RWPE2 (cell line): ENCODE results near the gene ZNF669.

Experiments
- ATAC-seq: fragments of 200-7000 bp; cut with Tn5 transposase; 3 replicates; pipeline ENCODE4 v1.9.1; 2021; ENCODE audit warnings: low read depth
- DNase-seq: peaks from one replicate; pipeline ENCODE4 v3.0.0-alpha.2; 2020; ENCODE audit warnings: low spot score
- H3K27ac ChIP-seq: fragments of 450-650 bp; 2 replicates; pipeline ENCODE4 v1.5.1; 2017; ENCODE audit warnings: mild to moderate bottlenecking; ENCODE audit not compliant: poor library complexity, severe bottlenecking
- H3K27me3 ChIP-seq: fragments of 250-450 bp; sonication (Bioruptor Pico); 2 replicates; pipeline ENCODE4 v1.5.1; 2021; ENCODE audit warnings: mild to moderate bottlenecking, moderate library complexity; ENCODE audit not compliant: insufficient read depth, poor library complexity, severe bottlenecking
- H3K36me3 ChIP-seq: fragments of 250-450 bp; sonication (Bioruptor Pico); 2 replicates; pipeline ENCODE4 v1.5.1; 2020; ENCODE audit warnings: low read depth, mild to moderate bottlenecking, moderate library complexity
- H3K4me1 ChIP-seq: fragments of 250-450 bp; sonication (Bioruptor Pico); 2 replicates; pipeline ENCODE4 v1.5.1; 2021; ENCODE audit warnings: mild to moderate bottlenecking, moderate library complexity; ENCODE audit not compliant: insufficient read depth, poor library complexity, severe bottlenecking
- H3K4me3 ChIP-seq: fragments of 250-450 bp; sonication (Bioruptor Pico); 2 replicates; pipeline ENCODE4 v1.5.1; 2021; ENCODE audit warnings: mild to moderate bottlenecking, moderate library complexity; ENCODE audit not compliant: severe bottlenecking
- H3K9me3 ChIP-seq: fragments of 250-450 bp; sonication (Bioruptor Pico); 2 replicates; pipeline ENCODE4 v1.5.1; 2021; ENCODE audit warnings: mild to moderate bottlenecking, moderate library complexity; ENCODE audit not compliant: severe bottlenecking
- CTCF ChIP-seq: fragments of 450-650 bp; IDR thresholded peaks from one replicate; pipeline ENCODE4 v1.5.1; 2017; ENCODE audit warnings: mild to moderate bottlenecking, moderate library complexity; ENCODE audit not compliant: poor library complexity, severe bottlenecking

Gene ZNF669

GRCh38 chr1:247078258-247079140 lies 25.7 kb downstream of the ZNF669 start, which contains the start of gene ZNF670:
Gene ZNF670, minus strand, starts transcription at chr1:247078811. Its CDS starts 215 bp downstream, at chr1:247078596.
- Histone ChIP-seq H3K9me3 (no peaks in the 10 kb centered on the region), H3K4me3 (peak within 1 kb of the TSS; percentile 50), H3K36me3 (no peaks in the 10 kb centered on the region), H3K4me1 (peaks cover 3% of the 10 kb centered on the region), H3K27me3 (no peaks in the 10 kb centered on the region), H3K27ac (peak within 1 kb of the TSS; percentile 24)
- TF ChIP-seq CTCF = peak; percentile 40
- DNase-seq = peak; percentile 92
- ATAC-seq = peak; percentile 99

GRCh38 chr1:247077876-247078257 lies 26.3 kb downstream of the ZNF669 start:
- no peaks in the 10 kb centered on the region for H3K27me3 ChIP-seq
- peaks cover 3% of the 10 kb centered on the region for H3K4me1 ChIP-seq
- H3K4me3 ChIP-seq = peak overlapping the region; percentile 50
- no peak for TF ChIP-seq CTCF
- peak overlapping the region; percentile 24 for H3K27ac ChIP-seq
- no peaks in the 10 kb centered on the region for H3K9me3 ChIP-seq
- no peak for DNase-seq
- no peaks in the 10 kb centered on the region for H3K36me3 ChIP-seq
- no peak for ATAC-seq

GRCh38 chr1:247077213-247077612 lies 26.9 kb downstream of the ZNF669 start:
- H3K36me3 ChIP-seq = no peaks in the 10 kb centered on the region
- no peak overlapping the region for H3K27ac ChIP-seq
- TF ChIP-seq CTCF = no peak
- DNase-seq = no peak
- H3K4me3 ChIP-seq = no peak overlapping the region
- no peak for ATAC-seq
- no peaks in the 10 kb centered on the region for H3K27me3 ChIP-seq
- peaks cover 3% of the 10 kb centered on the region for H3K4me1 ChIP-seq
- no peaks in the 10 kb centered on the region for H3K9me3 ChIP-seq

GRCh38 chr1:247070645-247071044 lies 33.5 kb downstream of the ZNF669 start:
- no peak for ATAC-seq
- H3K9me3 ChIP-seq = no peaks in the 10 kb centered on the region
- H3K27ac ChIP-seq = no peak overlapping the region
- no peak for TF ChIP-seq CTCF
- H3K36me3 ChIP-seq = no peaks in the 10 kb centered on the region
- H3K27me3 ChIP-seq = no peaks in the 10 kb centered on the region
- H3K4me3 ChIP-seq = no peak overlapping the region
- DNase-seq = no peak
- no peaks in the 10 kb centered on the region for H3K4me1 ChIP-seq

GRCh38 chr1:247064304-247064703 lies 39.9 kb downstream of the ZNF669 start:
- Histone ChIP-seq H3K27me3 (no peaks in the 10 kb centered on the region), H3K9me3 (no peaks in the 10 kb centered on the region), H3K4me1 (no peaks in the 10 kb centered on the region), H3K27ac (no peak overlapping the region), H3K36me3 (no peaks in the 10 kb centered on the region), H3K4me3 (no peak overlapping the region)
- no peak for TF ChIP-seq CTCF
- DNase-seq (no peak), ATAC-seq (no peak)
